Uterus (tissue), 2 donors: ENCODE measurements around the gene ZNF750.

Experiments used
- POLR2A ChIP-seq, 2 donors: fragments of 450-650 bp; IDR thresholded peaks; one replicate each; pipeline ENCODE4 v1.6.1; 2016; ENCODE audit warnings: antibody characterized with exemption in 2 of 2, mild to moderate bottlenecking in 1 of 2, moderate library complexity in 1 of 2
- TF ChIP-seq, protein P1 (sequence below), 4 experiments: fragments of 200-600 bp in 2 of 4; fragments of 450-650 bp in 2 of 4; sonication (generic) in 2 of 4; IDR thresholded peaks; one replicate each; pipeline ENCODE4 v1.5.1; 2016 to 2019; ENCODE audit warnings: antibody characterized with exemption in 4 of 4, mild to moderate bottlenecking in 2 of 4, moderate library complexity in 1 of 4

DNA sequence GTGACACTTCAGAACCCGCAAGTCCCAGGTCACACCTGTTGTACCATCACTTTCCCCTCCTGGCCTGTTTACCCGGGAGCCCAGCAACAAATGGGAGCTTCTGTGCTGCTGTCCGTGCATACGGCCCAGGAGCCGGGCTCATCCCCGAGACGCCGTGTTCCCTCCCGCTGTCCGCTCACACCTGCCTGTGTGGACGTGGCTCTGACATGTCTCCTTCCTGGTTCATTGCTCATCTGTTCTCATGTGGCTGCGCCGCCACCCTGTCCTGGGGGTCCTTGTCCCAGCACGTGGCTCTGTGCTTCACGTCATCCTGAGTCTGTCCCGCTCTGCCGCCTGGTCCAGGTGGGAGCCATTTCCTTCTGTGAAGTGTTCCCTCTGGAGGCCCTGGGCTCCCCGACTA is 50.0 kb downstream of the ZNF750 start:
- TF ChIP-seq, protein P1, sequence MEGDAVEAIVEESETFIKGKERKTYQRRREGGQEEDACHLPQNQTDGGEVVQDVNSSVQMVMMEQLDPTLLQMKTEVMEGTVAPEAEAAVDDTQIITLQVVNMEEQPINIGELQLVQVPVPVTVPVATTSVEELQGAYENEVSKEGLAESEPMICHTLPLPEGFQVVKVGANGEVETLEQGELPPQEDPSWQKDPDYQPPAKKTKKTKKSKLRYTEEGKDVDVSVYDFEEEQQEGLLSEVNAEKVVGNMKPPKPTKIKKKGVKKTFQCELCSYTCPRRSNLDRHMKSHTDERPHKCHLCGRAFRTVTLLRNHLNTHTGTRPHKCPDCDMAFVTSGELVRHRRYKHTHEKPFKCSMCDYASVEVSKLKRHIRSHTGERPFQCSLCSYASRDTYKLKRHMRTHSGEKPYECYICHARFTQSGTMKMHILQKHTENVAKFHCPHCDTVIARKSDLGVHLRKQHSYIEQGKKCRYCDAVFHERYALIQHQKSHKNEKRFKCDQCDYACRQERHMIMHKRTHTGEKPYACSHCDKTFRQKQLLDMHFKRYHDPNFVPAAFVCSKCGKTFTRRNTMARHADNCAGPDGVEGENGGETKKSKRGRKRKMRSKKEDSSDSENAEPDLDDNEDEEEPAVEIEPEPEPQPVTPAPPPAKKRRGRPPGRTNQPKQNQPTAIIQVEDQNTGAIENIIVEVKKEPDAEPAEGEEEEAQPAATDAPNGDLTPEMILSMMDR (IDR thresholded peaks at IDR 0.05) = no peak
- no peak for TF ChIP-seq POLR2A (IDR thresholded peaks at IDR 0.05)
